Common myeloid progenitor, CD34-positive (primary cell): ENCODE results near the gene EFCAB14. TPM values are rescaled to one million over a fixed set of nuclear protein-coding genes. Genes with fewer than 3 reads are reported as not detected.

Experiments
- CTCF ChIA-PET: fragments of 350-600 bp; sonication (Branson Sonifier 250); formaldehyde crosslinking; loops from one replicate; lab custom pipeline; 2021; ENCODE audit warnings: antibody characterized with exemption; lab: Charles Lee
- POLR2A ChIA-PET: fragments of 350-600 bp; sonication (Branson Sonifier 250); formaldehyde crosslinking; loops from one replicate; lab custom pipeline; 2021; ENCODE audit warnings: antibody characterized with exemption; lab: Charles Lee
- DNase-seq, 3 donors: peaks; one replicate each; pipeline versions ENCODE4 v3.0.0 to v3.0.0-alpha.2; 2013
- H3K27ac ChIP-seq, 2 experiments: 1 replicate in 1 of 2; 2 replicates in 1 of 2; pipeline ENCODE4 v1.7.0; 2013; ENCODE audit warnings: inconsistent platforms in 2 of 2, low read length in 2 of 2, mild to moderate bottlenecking in 2 of 2, low read depth in 1 of 2, moderate library complexity in 1 of 2; ENCODE audit not compliant: severe bottlenecking in 2 of 2, insufficient read depth in 1 of 2, poor library complexity in 1 of 2
- H3K27me3 ChIP-seq, 5 experiments: replicated peaks in 2 of 5; 1 replicate in 3 of 5; 2 replicates in 2 of 5; pipeline versions ENCODE4 v1.6.1 to v1.7.0; 2013; ENCODE audit warnings: low read length in 4 of 5, mild to moderate bottlenecking in 2 of 5, moderate library complexity in 2 of 5, inconsistent platforms in 1 of 5; ENCODE audit not compliant: insufficient read depth in 5 of 5, control insufficient read depth in 4 of 5
- H3K36me3 ChIP-seq, 4 experiments: 1 replicate in 2 of 4; 2 replicates in 2 of 4; pipeline versions ENCODE4 v1.6.1 to v1.7.0; 2013; ENCODE audit warnings: low read length in 3 of 4, control low read depth in 1 of 4, mild to moderate bottlenecking in 1 of 4; ENCODE audit not compliant: control insufficient read depth in 4 of 4, insufficient read depth in 4 of 4
- H3K4me1 ChIP-seq, 4 experiments: 1 replicate in 3 of 4; 2 replicates in 1 of 4; pipeline versions ENCODE4 v1.6.1 to v1.7.1; 2013; ENCODE audit warnings: low read length in 3 of 4, mild to moderate bottlenecking in 3 of 4, control low read depth in 1 of 4, inconsistent platforms in 1 of 4, moderate library complexity in 1 of 4; ENCODE audit not compliant: control insufficient read depth in 4 of 4, insufficient read depth in 4 of 4; ENCODE audit errors: control extremely low read depth in 1 of 4
- H3K4me3 ChIP-seq, 7 experiments: 1 replicate in 4 of 7; 2 replicates in 3 of 7; pipeline versions ENCODE4 v1.5.1 to v1.7.0; 2013; ENCODE audit warnings: mild to moderate bottlenecking in 7 of 7, low read length in 6 of 7, moderate library complexity in 6 of 7, inconsistent platforms in 2 of 7, low read depth in 2 of 7, control low read depth in 1 of 7; ENCODE audit not compliant: insufficient read depth in 4 of 7, control insufficient read depth in 1 of 7; ENCODE audit errors: extremely low read depth in 1 of 7
- H3K9me3 ChIP-seq, 5 experiments: 1 replicate in 4 of 5; 2 replicates in 1 of 5; pipeline versions ENCODE4 v1.6.1 to v1.7.1; 2013; ENCODE audit warnings: low read length in 4 of 5, mild to moderate bottlenecking in 2 of 5, inconsistent platforms in 1 of 5, low read depth in 1 of 5, moderate library complexity in 1 of 5; ENCODE audit not compliant: control insufficient read depth in 4 of 5, insufficient read depth in 2 of 5; ENCODE audit errors: control extremely low read depth in 1 of 5
- WGBS: methylation state at CpG from one replicate; pipeline ENCODE4 v1.1.5; 2013; ENCODE audit not compliant: insufficient coverage; 5-methylcytosine and 5-hydroxymethylcytosine counted together
- polyA plus RNA-seq: library from polyadenylated mRNA; unstranded; fragments of 120-200 nt; gene quantifications from one replicate; pipeline ENCODE4 v1.2.1, GENCODE V29; 2013

Gene EFCAB14
- 48.9 TPM for polyA plus RNA-seq

- POLR2A ChIA-PET, result interaction anchor here (0.5 to 0.6 kb wide), 2 partner anchors 137 to 1707 kb away, joined by 3 read pairs; no protein-coding TSS in a partner anchor
- Histone ChIP-seq H3K36me3 (peaks cover 2 to 17% (median 8%) of the 10 kb centered on the region in 4 experiments), H3K4me1 (peaks cover 14 to 28% (median 27%) of the 10 kb centered on the region in 4 experiments), H3K27ac (peak within 1 kb of the TSS; percentile 47 to 87), H3K27me3 (peaks cover 0 to 6% (median 0%) of the 10 kb centered on the region in 5 experiments), H3K4me3 (peak within 1 kb of the TSS; percentile 78 to 94 (median 90)), H3K9me3 (no peaks in the 10 kb centered on the region)
- CTCF ChIA-PET, result interaction anchor here (1.0 to 1.3 kb wide), 3 partner anchors 10 to 98 kb away, joined by 3 to 4 read pairs (median 3); no protein-coding TSS in a partner anchor
- peak; percentile 95 to 98 (median 98) for DNase-seq
- under 1% methylated on average over 72 of the region's 85 CpGs for WGBS
These were observed at the start of gene EFCAB14 for GRCh38 chr1:46718727-46719622. TSS of gene EFCAB14 (minus strand) at chr1:46719114. CDS start at chr1:46718087, 1,027 bp downstream.

- CTCF ChIA-PET, result no interaction called here
- H3K27me3 ChIP-seq, result peaks cover 0 to 13% (median 0%) of the 10 kb centered on the region in 5 experiments
- H3K36me3 ChIP-seq, result no peaks in the 10 kb centered on the region
- H3K9me3 ChIP-seq, result peaks cover 0 to 34% (median 25%) of the 10 kb centered on the region in 5 experiments
- WGBS, result 100% methylated on average over 4 of the region's 5 CpGs
- H3K4me1 ChIP-seq, result no peaks in the 10 kb centered on the region
- H3K27ac ChIP-seq, result no peak overlapping the region
- DNase-seq, result no peak
- H3K4me3 ChIP-seq, result no peak overlapping the region
- POLR2A ChIA-PET, result no interaction called here
These were observed 49.5 kb upstream of the EFCAB14 start for GRCh38 chr1:46768445-46768844.

DNA sequence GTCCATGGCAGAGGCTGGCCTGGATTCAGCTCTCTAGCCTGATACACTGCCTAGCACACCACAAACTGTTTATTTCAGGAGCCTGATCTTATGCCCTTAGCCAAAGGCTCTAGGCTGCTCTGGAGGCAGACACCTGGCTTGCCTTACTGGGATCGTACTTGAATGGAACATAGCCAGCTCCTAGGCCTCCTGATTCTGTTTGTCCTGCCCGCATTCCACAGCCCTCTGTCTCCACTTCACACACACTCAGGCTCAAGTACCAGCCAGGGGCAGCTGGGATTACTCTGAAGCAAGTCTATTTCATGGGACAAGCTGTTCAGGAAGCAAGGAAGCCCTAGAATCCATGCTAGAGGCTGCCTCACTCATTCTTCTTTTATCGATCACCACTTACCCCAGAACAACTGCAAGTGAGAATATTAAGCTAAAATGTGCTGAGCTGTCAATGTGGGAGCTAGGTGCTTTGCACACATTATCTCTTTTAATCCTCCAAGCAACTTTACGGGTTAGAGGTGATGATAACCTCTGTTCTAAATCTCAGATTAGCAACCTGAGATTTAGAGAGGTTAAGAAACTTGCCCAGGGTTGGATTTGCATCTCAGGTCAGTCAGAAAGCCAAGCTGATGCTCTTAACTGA, 48.9 kb upstream of the EFCAB14 start:
- 100% methylated on average over 2 of the region's 4 CpGs for WGBS
- ChIA-PET POLR2A (no interaction called here), CTCF (no interaction called here)
- H3K36me3 ChIP-seq, result no peaks in the 10 kb centered on the region
- peaks cover 0 to 35% (median 29%) of the 10 kb centered on the region in 5 experiments for H3K9me3 ChIP-seq
- no peak overlapping the region for H3K4me3 ChIP-seq
- no peaks in the 10 kb centered on the region for H3K4me1 ChIP-seq
- H3K27ac ChIP-seq, result no peak overlapping the region
- no peak for DNase-seq
- peaks cover 0 to 17% (median 0%) of the 10 kb centered on the region in 5 experiments for H3K27me3 ChIP-seq

DNA sequence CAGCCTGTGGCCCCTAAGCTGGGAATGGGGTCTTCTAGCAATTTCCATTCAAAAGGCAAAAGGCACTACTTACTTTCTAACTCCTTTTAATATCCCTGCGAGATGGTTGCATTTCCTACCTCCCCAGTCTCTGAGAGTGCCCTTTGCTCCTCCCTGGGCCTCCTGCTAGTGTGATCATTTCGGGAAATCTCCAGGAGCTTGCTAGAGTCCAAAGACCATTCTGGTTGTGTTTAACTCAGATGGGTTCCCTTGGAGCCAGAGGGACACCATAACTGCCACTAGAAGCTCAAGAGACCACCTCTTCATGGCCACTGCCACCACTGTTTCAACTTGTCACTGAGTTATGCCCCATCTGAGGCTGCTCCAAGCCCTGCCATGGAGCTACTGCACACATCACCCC, 45.5 kb upstream of the EFCAB14 start:
- no peak for DNase-seq
- Histone ChIP-seq H3K27me3 (peaks cover 0 to 20% (median 0%) of the 10 kb centered on the region in 5 experiments), H3K27ac (no peak overlapping the region), H3K36me3 (no peaks in the 10 kb centered on the region), H3K4me3 (no peak overlapping the region), H3K9me3 (peaks cover 0 to 13% (median 5%) of the 10 kb centered on the region in 5 experiments), H3K4me1 (no peaks in the 10 kb centered on the region)
- WGBS, result 100% methylated on average over 1 of the region's 2 CpGs
- POLR2A ChIA-PET, result no interaction called here
- CTCF ChIA-PET, result no interaction called here

DNA sequence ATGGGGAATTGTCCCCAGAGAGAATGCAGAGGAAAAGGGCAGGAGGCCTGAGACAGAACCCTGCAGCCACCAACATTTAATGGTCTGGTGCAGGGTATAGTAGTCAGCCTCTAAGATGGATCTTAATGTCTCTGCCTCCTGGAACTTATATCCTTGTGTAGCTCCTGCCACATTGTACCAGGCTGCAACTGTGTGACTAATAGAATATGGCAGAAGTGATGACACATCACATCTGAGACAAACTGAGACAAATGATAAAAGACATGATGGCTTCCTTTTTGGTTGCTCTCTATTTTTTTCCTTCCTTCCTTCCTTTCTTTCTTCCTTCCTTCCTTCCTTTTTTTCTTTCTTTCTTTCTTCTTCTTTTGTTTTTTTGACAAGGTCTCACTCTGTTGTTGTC, 42.8 kb upstream of the EFCAB14 start:
- H3K4me1 ChIP-seq, result no peaks in the 10 kb centered on the region
- H3K36me3 ChIP-seq, result no peaks in the 10 kb centered on the region
- POLR2A ChIA-PET, result no interaction called here
- H3K9me3 ChIP-seq, result peaks cover 0 to 7% (median 0%) of the 10 kb centered on the region in 5 experiments
- DNase-seq, result no peak
- CTCF ChIA-PET, result no interaction called here
- H3K27me3 ChIP-seq, result peaks cover 2 to 15% (median 6%) of the 10 kb centered on the region in 5 experiments
- H3K4me3 ChIP-seq, result no peak overlapping the region
- H3K27ac ChIP-seq, result no peak overlapping the region

- no peaks in the 10 kb centered on the region for H3K4me1 ChIP-seq
- no peaks in the 10 kb centered on the region for H3K36me3 ChIP-seq
- DNase-seq, result no peak
- WGBS, result 100% methylated on average over 1 of the region's 2 CpGs
- H3K9me3 ChIP-seq, result peaks cover 0 to 7% (median 0%) of the 10 kb centered on the region in 5 experiments
- H3K4me3 ChIP-seq, result no peak overlapping the region
- H3K27ac ChIP-seq, result no peak overlapping the region
- ChIA-PET CTCF (no interaction called here), POLR2A (no interaction called here)
- H3K27me3 ChIP-seq, result peaks cover 2 to 15% (median 6%) of the 10 kb centered on the region in 5 experiments
These were observed 41.7 kb upstream of the EFCAB14 start for GRCh38 chr1:46760558-46761166.
